ENCODE measurements around the gene KRTAP13-4.

The KRTAP13-4 gene, protein sequence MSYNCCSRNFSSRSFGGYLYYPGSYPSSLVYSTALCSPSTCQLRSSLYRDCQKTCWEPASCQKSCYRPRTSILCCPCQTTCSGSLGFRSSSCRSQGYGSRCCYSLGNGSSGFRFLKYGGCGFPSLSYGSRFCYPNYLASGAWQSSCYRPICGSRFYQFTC

DNA sequence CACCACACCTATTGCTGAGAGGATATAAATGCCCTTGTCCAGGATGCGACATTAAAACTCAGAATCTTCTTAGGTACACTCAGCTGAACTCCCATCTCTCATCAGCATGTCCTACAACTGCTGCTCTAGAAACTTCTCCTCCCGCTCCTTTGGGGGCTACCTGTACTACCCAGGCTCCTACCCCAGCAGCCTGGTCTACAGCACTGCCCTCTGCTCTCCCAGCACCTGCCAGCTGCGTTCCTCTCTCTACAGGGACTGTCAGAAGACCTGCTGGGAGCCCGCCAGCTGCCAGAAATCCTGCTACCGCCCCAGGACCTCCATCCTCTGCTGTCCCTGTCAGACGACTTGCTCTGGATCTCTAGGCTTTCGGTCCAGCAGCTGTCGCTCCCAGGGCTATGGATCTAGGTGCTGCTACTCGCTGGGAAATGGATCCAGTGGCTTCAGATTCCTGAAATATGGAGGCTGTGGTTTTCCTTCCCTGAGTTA, at the start of gene KRTAP13-4:
Gene KRTAP13-4, plus strand, starts transcription at position 51 of the 486 bp plus-strand sequence. Its CDS starts 56 bp downstream, at position 107.
- no peak for DNase-seq

DNA sequence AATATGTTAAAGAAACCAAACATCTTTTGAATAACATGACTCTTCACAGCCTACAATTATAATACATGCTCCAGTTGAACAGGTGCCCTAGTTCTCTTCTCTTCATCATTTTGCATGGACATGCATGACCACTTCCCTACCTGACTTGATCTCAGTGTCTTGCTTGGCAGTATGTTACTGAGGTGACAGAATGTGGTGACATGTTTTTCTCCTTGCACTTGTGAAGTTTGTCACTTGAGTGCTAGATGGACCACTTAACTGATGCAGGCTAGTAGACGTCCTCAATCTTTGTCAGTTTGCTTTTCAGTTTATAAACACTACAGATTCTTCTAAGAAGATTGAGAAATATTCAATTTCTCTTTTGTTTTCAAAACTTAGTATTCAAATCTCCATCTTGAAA, 47.8 kb upstream of the KRTAP13-4 start:
- no peak for DNase-seq

DNA sequence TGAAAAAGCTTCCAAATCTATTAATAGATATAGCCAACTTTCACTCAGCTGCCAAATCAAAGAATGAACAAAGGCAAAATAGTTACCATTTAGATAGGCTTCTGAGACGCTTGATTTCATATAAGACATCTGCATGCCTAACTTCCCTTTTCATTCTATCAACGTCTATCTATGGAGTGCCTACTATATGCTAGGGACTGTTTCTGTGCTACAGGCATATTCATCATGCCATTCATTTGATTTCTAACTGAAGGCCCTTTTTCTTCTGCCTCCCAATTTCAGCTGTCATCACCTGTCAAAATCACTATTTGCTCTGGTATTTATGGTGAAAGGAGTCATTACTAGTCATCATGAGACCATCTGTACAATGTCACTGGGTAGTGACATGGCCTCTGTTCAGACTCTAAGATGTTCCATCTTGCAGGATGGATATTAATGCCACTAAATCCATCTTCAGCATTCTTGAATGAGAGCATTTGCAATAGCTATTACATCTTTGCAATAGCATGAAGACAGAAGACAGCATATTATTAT, 38.5 kb upstream of the KRTAP13-4 start:
- no peak for DNase-seq

DNA sequence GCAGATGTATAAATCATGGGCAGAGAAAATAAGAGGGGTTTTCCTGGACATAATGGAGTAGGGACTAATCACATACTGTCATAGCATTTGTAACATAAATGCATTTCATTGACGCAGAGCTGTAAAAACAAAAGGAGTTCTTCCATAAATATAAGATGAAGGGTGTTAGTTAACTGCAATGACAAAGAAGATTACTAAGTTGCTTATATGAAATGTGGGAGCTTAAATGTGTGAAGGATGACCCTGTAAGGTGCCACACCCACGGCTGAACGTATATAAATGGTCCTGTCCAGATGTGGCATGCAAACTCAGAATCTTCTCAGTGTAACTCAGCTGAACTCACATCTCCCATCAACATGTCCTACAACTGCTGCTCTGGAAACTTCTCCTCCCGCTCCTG, 34.3 kb upstream of the KRTAP13-4 start, which contains the start of gene KRTAP13-1:
Gene KRTAP13-1, plus strand, starts transcription at position 301 of the 400 bp plus-strand sequence. Its CDS starts 56 bp downstream, at position 357.
- no peak for DNase-seq

DNA sequence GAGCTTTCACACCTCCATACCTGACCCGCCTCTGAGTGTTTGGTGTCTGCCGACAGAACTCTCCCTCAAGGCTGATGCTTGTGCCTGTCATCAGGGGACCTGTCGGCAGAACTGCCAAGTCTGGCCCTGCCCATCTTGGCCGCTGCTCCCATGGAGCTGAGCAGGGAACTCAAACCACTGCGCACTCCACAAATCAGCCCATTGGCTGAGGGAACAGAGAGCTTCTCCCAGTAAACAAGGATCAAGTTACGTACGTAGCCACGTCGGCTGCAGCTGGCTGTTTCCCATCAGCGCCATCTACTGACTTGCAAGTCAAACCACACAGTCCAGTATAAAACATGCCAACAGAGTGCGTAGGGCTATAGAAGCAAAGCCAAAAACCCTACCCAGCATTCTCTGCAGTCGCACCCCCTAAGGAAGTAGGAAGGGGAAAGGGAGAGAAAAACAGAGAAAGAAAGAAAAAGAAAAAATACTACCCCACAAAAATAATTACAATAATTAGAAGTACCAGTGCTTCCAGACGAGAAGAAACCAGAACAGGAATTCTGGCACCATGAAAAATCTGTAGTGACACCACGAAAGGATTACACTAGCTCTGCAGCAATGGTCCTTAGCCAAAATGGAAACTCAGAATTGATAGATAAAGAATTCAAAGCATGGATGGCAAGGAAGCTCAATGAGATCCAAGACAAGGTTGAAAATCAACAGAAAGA, 21.1 kb upstream of the KRTAP13-4 start:
- peak in 1 of 2 donors; percentile 4 for DNase-seq

DNA sequence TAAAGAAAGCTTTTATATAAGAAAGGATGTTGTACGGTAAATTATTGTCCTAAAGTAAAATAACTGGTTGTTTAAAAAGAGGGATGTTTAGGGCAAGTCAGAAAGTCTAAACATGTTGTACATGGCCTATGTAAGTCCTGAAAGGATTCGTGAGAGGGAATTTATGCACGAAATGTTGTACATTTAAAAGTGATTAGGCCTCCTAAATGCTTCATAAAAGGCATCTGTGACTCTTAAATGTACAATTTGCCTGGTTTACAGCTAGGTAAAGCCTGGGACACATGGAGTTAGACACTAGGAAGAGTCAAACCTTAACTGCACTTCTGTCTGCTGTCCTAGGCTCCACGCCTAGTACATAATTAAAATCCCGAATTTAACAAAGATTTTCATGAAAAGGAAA, 14.0 kb upstream of the KRTAP13-4 start:
- DNase-seq = no peak

DNA sequence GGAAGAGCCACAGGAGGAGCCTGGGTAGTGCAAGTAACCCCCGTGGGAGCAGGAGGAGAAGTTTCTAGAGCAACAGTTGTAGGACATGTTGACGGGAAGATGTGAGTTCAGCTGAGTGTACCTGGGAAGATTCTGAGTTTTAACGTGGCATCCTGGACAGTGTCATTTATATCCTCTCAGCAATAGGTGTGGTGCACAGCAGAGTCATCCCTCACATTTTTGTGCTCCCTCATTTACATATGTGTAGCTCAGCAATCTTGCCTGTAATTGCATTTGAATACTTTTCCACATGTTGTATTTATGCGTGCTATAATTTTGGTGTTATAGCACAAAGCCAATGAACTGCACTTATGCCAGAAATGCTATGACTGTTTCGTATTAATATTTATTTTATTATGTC, 4.2 kb upstream of the KRTAP13-4 start, which contains the start of gene KRTAP13-3:
Gene KRTAP13-3, minus strand, starts transcription at position 101 of the 400 bp plus-strand sequence. Its CDS starts 14 bp downstream, at position 87.
- no peak for DNase-seq

DNA sequence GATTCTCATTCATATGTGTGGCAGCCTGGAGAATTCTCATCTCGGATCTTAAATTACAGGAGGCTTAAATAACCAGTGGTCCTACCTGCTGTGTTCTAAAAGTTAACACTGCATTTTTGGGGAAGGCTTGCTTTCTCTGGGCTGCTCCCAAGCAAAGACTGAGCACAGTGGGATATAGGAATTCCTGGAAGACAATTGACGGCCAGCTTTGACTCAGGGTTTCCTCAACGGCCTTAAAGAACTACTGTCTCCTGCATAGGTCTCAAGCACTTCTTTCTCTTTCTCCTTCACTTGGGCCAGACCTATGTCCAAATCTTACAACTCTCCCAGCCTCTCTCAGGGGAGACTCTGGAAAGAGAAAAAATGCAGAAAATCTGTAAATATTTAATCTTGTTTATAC, 3.3 kb upstream of the KRTAP13-4 start:
- DNase-seq = no peak

DNA sequence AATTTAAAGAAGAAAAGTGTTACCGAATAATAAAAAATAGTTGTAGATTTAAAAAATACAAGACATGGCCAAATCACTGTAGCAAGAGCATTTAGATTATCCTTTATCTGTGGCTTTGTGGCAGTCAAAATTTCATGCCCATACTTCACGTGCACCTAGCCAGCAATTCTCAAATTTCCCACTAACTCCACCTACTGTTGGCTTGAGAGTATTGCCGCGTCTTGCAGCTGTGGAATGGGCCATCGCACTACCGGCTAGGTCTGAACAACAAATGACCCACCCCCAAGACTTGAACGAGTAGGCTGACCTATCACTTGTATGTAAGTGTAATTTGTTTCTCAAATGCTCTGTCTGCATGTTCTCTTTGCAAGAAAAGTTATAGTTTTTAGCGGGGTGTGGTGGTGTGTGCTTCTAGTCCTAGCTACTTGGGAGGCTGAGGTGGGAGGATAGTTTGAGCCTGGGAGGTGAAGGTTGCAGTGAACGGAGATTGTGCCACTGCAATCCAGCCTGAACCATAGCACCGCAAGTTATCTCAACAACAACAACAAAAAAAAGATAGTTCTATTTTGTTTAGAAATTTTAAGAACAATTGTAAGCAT, 4.1 kb downstream of the KRTAP13-4 start:
- peak in 1 of 2 donors; percentile 21 for DNase-seq

DNA sequence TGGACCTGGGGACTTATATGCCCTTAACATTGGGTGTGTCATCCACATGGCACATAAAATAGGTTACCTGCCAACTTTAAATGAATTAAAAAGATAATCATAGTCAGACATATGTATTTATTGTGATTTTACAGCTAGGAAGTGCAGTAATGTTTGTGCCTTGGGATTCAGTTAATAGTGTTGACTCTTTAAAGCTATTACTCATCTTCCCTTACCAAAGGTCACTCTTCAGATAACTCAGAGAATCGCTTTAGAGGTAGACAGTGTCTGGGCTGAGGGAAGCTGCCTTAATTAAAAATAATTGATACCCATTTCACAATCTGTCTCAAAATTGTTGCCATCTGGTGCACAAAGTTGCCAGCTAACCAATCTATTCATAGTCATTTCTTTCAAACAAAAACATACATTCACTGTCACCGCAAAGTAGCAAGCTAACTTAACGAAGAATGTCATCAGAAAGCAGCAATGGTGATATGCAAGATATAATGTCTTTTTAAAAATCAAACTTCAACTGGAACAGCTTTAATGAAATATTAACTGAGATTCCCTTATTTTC, 7.1 kb downstream of the KRTAP13-4 start:
- DNase-seq = no peak

DNA sequence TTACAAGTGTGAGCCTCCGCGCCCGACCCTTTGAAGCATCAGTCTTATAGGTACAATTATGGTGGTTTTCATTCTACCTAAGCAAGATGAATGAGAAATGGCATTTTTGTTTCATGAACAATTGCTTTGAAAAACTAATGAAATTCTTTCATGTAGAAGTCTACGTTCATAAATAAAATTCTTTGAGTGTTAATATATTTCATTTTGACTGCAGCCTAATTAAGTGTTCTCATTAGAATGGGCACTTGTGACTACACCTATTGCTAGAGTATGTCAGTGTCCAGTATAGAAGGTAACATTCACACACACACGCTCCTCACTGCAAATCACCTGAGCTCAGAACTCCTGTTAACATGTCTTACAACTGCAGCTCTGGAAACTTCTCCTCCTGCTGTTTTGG, 10.0 kb downstream of the KRTAP13-4 start, which contains the start of gene KRTAP15-1:
Gene KRTAP15-1, plus strand, starts transcription at position 301 of the 400 bp plus-strand sequence. Its CDS starts 53 bp downstream, at position 354.
- DNase-seq = no peak

DNA sequence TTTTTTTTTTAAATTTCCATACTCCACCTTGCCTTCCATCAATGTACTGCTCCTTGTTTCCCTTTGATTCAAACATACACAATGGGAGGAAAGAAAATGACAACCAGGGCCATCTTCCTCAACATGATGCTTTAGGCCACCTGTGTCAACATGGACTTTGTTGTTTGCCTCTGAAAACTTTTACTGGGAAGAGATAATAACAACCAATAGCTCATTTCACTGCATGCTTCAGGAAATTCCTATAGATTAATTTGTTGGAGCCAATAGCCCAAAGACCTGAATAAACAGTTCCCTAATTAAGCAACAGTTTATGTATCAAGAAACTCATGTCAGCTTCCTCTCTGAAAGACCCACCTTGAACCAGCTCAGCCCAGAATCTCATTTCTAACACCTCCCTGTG, 13.2 kb downstream of the KRTAP13-4 start:
- DNase-seq = no peak

DNA sequence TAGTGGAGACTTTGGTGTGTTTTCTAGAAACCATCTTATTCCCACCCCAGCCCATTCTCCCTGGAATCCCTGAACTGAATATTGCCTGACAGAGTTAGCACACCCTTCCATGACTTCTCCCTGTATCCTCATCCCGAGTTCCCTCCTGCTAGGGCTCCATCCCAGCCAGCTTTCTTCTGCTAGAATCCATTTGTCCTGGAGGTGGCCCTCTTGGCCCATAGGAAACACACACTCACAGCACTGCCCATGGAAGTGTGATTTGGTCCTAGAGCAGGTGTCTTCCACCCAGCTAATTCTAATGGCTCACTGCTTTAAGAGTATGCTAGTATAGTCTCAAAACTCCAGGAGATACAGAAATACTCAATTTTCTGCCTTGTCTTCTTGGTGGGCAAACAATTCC, 14.2 kb downstream of the KRTAP13-4 start:
- DNase-seq = no peak

DNA sequence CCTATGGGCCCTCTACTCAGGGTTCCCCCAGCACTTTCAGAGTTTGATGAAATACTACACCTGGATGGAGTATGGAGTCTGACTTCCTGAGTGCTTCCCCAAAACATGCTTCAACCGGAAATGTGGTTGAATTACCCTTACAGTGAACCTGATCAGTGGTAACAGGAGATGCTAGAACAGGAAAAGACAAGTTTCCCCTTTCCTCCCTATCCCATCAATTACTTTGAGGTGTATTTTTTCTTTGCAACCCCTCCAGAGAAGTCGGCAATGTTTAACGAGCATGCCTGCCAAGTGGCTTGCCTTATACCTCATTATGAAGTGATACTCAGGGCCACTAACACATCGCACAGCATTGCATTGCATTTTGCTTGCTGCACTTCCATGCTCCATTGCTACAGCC, 17.0 kb downstream of the KRTAP13-4 start:
- no peak for DNase-seq

DNA sequence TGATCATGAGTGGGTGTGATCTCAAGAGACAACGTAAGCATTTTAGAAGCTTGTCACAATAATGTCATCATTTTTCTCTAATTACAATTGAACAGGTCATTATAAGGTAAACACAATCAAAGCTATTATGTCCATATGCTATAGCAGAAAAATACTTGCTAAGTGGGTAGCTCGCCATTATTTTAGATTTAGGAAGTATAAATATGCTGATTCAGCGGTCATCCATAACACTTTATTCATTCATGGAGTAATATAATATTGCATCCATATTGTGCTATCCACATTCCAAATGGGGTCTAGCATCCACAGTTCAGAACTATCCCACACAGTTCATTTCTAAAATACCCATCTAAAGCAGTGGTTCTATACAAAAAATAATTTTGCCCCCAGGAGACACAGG, 18.5 kb downstream of the KRTAP13-4 start:
- DNase-seq = no peak

DNA sequence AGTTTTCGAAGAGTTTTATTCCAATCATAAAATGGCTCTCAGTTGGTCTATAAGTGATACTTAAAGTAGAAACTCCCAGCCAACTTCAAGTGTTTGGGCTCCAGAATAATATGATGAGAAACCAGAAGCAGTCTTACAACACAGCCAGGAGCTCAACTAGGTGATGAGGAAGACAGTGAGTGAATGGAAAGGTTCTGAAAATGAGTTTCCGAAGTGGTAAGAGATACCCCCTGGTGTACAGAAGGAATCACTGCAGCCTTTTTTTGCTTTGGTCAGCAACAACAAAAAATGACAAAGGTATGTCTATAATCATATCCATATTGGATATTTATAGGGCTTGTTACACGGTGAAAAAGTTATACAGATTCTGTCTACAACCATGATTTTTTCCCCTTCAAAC, 33.7 kb downstream of the KRTAP13-4 start:
- no peak for DNase-seq

DNA sequence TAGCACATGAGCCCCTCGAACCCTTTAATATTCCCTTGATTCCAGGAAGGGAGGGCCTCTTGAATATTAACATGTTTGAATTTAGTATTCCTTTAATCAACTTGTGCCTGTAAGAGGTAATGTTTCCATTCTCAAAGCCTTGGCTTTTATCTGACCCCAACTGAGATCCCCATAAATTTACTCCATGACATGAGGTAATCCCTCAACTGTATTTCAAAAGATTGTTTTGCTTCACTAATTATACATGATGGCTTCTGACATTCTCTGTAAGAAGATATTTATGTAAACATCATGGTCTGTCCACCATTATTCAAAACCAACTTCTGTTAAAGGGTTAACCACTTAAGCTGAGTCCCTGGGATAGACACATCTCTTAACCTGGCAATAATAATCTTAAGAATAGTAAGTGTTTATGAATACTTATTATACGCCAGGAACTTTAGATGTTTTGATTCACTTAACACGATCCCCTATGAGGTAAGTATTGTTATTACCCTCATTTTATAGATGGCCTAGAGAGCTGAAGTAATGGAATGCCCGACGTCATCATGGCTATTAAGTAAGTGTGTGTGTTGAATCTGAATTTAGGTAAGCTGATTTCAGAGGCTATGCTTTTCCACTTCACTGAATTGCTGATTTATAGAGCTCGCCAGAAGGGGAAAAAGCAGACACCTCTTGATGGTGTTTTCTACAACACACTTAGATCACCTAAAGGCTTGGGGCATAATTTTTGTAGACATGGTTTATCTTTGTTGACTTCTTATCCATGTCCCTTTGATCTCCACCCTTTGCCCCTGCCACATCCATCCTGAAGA, 39.1 kb downstream of the KRTAP13-4 start:
- no peak for DNase-seq

DNA sequence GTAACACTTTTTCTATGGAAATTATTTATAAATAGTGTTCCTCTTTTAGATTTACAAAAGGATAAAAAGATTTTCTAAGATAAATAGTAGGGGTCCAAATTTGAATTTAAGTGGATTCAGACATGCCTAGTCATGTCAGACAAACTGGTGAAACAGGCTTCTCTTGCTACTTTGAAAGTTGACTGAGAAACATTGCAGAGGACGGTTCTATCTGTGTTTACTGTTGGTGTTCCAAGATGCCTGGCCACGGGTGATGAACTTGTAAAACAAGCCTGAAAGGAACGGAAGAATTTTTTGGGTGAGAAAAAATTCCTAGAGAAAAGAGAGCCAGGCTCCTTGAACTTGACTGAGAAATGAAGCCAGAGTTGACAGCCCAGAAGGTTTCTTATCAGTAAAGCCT, 48.0 kb downstream of the KRTAP13-4 start:
- DNase-seq = no peak

DNA sequence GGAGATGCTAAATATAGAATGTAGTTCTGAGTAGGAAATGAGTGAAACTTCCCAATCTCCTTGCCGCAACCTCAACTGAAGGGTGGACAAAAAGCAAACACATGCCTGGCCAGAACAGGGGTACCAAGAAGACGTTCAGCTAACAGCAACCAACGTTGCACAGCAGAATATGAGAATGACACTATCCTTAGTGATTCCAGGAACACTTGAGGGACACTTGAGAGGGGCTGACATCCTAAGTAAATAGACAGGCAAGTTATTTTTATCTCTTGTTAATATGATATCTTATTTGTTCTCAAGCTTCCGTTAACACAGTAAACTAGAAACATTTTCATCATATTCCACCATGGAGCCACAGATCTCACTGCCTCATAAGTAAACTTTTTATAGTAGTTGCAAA, 49.2 kb downstream of the KRTAP13-4 start:
- DNase-seq = no peak

DNA sequence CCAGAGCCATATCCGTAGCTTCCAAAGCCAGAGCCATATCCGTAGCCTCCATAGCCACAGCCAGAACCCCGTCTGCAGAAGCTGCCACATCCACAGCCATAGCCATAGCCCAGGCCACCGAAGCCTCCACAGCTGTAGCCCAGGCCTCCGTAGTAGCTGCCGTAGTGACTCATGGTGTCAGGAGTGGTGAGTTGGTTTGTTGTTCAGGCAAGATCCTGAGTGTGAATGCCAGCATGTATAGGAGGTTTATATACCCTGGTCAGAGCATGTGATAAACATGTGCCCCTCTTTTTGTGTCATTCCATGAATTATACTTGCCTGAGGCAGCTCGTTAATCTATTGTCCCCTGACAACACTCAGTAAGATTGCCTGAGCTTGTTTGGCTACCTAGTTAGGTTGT, 50.1 kb downstream of the KRTAP13-4 start, which contains the start of gene KRTAP19-1:
Gene KRTAP19-1, minus strand, starts transcription at position 223 of the 400 bp plus-strand sequence. Its CDS starts 50 bp downstream, at position 173.
- DNase-seq = no peak
